OCI-LY7 (cell line): ENCODE measurements around the gene CANT1.

Experiments
- EZH2phosphoT487 ChIP-seq: fragments of 200-600 bp; sonication (generic); IDR thresholded peaks from 2 replicates; pipeline ENCODE4 v1.6.1; 2018; ENCODE audit warnings: low read depth, borderline replicate concordance, mild to moderate bottlenecking, mixed run types, antibody characterized with exemption, low read length, moderate library complexity, mixed read lengths
- TF ChIP-seq, protein P1 (sequence below): fragments of 200-600 bp; sonication (generic); conservative IDR thresholded peaks from 2 replicates; pipeline ENCODE4 v1.5.1; 2014; ENCODE audit warnings: mild to moderate bottlenecking, antibody characterized with exemption, low read length, moderate library complexity, mixed read lengths

- no peak for TF ChIP-seq EZH2phosphoT487
- TF ChIP-seq, protein P1, sequence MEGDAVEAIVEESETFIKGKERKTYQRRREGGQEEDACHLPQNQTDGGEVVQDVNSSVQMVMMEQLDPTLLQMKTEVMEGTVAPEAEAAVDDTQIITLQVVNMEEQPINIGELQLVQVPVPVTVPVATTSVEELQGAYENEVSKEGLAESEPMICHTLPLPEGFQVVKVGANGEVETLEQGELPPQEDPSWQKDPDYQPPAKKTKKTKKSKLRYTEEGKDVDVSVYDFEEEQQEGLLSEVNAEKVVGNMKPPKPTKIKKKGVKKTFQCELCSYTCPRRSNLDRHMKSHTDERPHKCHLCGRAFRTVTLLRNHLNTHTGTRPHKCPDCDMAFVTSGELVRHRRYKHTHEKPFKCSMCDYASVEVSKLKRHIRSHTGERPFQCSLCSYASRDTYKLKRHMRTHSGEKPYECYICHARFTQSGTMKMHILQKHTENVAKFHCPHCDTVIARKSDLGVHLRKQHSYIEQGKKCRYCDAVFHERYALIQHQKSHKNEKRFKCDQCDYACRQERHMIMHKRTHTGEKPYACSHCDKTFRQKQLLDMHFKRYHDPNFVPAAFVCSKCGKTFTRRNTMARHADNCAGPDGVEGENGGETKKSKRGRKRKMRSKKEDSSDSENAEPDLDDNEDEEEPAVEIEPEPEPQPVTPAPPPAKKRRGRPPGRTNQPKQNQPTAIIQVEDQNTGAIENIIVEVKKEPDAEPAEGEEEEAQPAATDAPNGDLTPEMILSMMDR, result no peak
These were observed 41.0 kb upstream of the CANT1 start for GRCh38 chr17:79050551-79050950.
